Endodermal cell (in vitro differentiated cells): ENCODE results near the gene NCBP2L. TPM values are rescaled to one million over a fixed set of nuclear protein-coding genes. Genes with fewer than 3 reads are reported as not detected.

Experiments used
- DNase-seq: peaks from one replicate; pipeline ENCODE4 v3.0.0-alpha.2; 2017
- H3K27ac ChIP-seq: 2 replicates; pipeline ENCODE4 v1.5.1; 2013; ENCODE audit warnings: mild to moderate bottlenecking, low read depth, low read length, moderate library complexity
- H3K27me3 ChIP-seq: 2 replicates; pipeline ENCODE4 v1.6.1; 2013; ENCODE audit warnings: mild to moderate bottlenecking, low read length, moderate library complexity; ENCODE audit not compliant: insufficient read depth, control insufficient read depth, poor library complexity, severe bottlenecking
- H3K36me3 ChIP-seq: 2 replicates; pipeline ENCODE4 v1.7.0; 2013; ENCODE audit warnings: mild to moderate bottlenecking, low read length, moderate library complexity; ENCODE audit not compliant: control insufficient read depth, insufficient read depth
- H3K4me1 ChIP-seq: one replicate; pipeline ENCODE4 v1.7.0; 2013; ENCODE audit warnings: low read length; ENCODE audit not compliant: control insufficient read depth, insufficient read depth
- H3K4me3 ChIP-seq: 2 replicates; pipeline ENCODE4 v1.5.1; 2013; ENCODE audit warnings: mild to moderate bottlenecking, low read length, moderate library complexity
- H3K9ac ChIP-seq: 2 replicates; pipeline ENCODE4 v1.6.1; 2013; ENCODE audit warnings: mild to moderate bottlenecking, low read length, moderate library complexity; ENCODE audit not compliant: poor library complexity, severe bottlenecking; ENCODE audit errors: extremely low read depth
- H3K9me3 ChIP-seq: 2 replicates; pipeline ENCODE4 v1.6.1; 2013; ENCODE audit warnings: mild to moderate bottlenecking, low read length, moderate library complexity; ENCODE audit not compliant: control insufficient read depth
- H3K27ac Mint-ChIP-seq: 2 replicates; pipeline ENCODE4 v1.8.0; 2020; ENCODE audit warnings: mixed read lengths
- H3K27me3 Mint-ChIP-seq: 2 replicates; pipeline ENCODE4 v1.8.0; 2021; ENCODE audit warnings: mild to moderate bottlenecking, mixed read lengths; ENCODE audit not compliant: insufficient read depth
- H3K36me3 Mint-ChIP-seq: 2 replicates; pipeline ENCODE4 v1.8.0; 2020; ENCODE audit warnings: low read depth, mixed read lengths
- H3K4me1 Mint-ChIP-seq: 2 replicates; pipeline ENCODE4 v1.8.0; 2020; ENCODE audit warnings: mixed read lengths
- H3K4me3 Mint-ChIP-seq: 2 replicates; pipeline ENCODE4 v1.8.0; 2020; ENCODE audit warnings: mild to moderate bottlenecking, moderate library complexity, mixed read lengths
- H3K9me3 Mint-ChIP-seq: 2 replicates; pipeline ENCODE4 v1.8.0; 2020; ENCODE audit warnings: mild to moderate bottlenecking, mixed read lengths
- CTCF ChIP-seq: fragments of 200-600 bp; sonication (generic); conservative IDR thresholded peaks from 2 replicates; pipeline ENCODE4 v1.5.0; 2021; ENCODE audit warnings: antibody characterized with exemption, mild to moderate bottlenecking
- WGBS, 2 experiments: methylation state at CpG; one replicate each; pipeline versions ENCODE4 v1.1.5 to v1.1.7; 2013; ENCODE audit warnings: missing lambda C conversion rate in 2 of 2, mixed read lengths in 1 of 2; ENCODE audit not compliant: insufficient coverage in 1 of 2, insufficient read length in 1 of 2; 5-methylcytosine and 5-hydroxymethylcytosine counted together
- total RNA-seq, 2 donors: library from RNA; stranded (reverse); fragmentation: NEBNext Ultra II Directional in 1 of 2; extraction: Animal tissue kit (Norgen Biotek cat#: 25700) in 1 of 2; gene quantifications; 2 replicates in 1 of 2; 3 replicates in 1 of 2; pipeline ENCODE4 v1.2.1, GENCODE V29; 2021

Gene NCBP2L
- total RNA-seq, 2 donors from 2014 or later: not detected

GRCh38 chrX:107764845-107765608, 12.5 kb upstream of the NCBP2L start:
- Mint-ChIP-seq H3K27ac (no peak overlapping the region), H3K4me1 (peaks cover 7% of the 10 kb centered on the region)

GRCh38 chrX:107766470-107767150, 10.9 kb upstream of the NCBP2L start:
- no peaks in the 10 kb centered on the region for H3K36me3 Mint-ChIP-seq
- H3K9me3 ChIP-seq: no peaks in the 10 kb centered on the region
- H3K4me1 ChIP-seq: no peaks in the 10 kb centered on the region
- H3K27ac ChIP-seq: no peak overlapping the region
- WGBS, 2 experiments: 60 to 70% methylated on average over 1 to 4 of the region's 8 CpGs
- no peak overlapping the region for H3K4me3 Mint-ChIP-seq
- no peak overlapping the region for H3K4me3 ChIP-seq
- H3K4me1 Mint-ChIP-seq: peaks cover 7% of the 10 kb centered on the region
- H3K27me3 Mint-ChIP-seq: peaks cover 71% of the 10 kb centered on the region
- H3K27ac Mint-ChIP-seq: no peak overlapping the region
- H3K27me3 ChIP-seq: peaks cover 46% of the 10 kb centered on the region
- peaks cover 2% of the 10 kb centered on the region for H3K9me3 Mint-ChIP-seq
- no peak for TF ChIP-seq CTCF
- H3K36me3 ChIP-seq: no peaks in the 10 kb centered on the region
- H3K9ac ChIP-seq: no peak overlapping the region
- peak; percentile 72 for DNase-seq

More at GRCh38 chrX:107764845-107765608, 12.5 kb upstream of the NCBP2L start:
- peaks cover 50% of the 10 kb centered on the region for H3K27me3 ChIP-seq
- Mint-ChIP-seq H3K9me3 (peaks cover 2% of the 10 kb centered on the region), H3K36me3 (no peaks in the 10 kb centered on the region), H3K4me3 (no peak overlapping the region), H3K27me3 (peaks cover 75% of the 10 kb centered on the region)
- WGBS, 2 experiments: 91 to 92% methylated on average over 2 to 11 of the region's 11 CpGs
- no peak for TF ChIP-seq CTCF
- H3K27ac ChIP-seq: no peak overlapping the region
- peak; percentile 38 for DNase-seq
- no peak overlapping the region for H3K4me3 ChIP-seq
- H3K9ac ChIP-seq: no peak overlapping the region
- no peaks in the 10 kb centered on the region for H3K9me3 ChIP-seq
- H3K36me3 ChIP-seq: no peaks in the 10 kb centered on the region
- no peaks in the 10 kb centered on the region for H3K4me1 ChIP-seq

GRCh38 chrX:107768051-107768450, 9.5 kb upstream of the NCBP2L start:
- H3K4me1 ChIP-seq: no peaks in the 10 kb centered on the region
- H3K36me3 ChIP-seq: no peaks in the 10 kb centered on the region
- H3K4me3 ChIP-seq: no peak overlapping the region
- Mint-ChIP-seq H3K4me3 (no peak overlapping the region), H3K27ac (no peak overlapping the region), H3K4me1 (peaks cover 8% of the 10 kb centered on the region), H3K9me3 (peaks cover 2% of the 10 kb centered on the region), H3K36me3 (no peaks in the 10 kb centered on the region), H3K27me3 (peaks cover 76% of the 10 kb centered on the region)
- no peak overlapping the region for H3K9ac ChIP-seq
- WGBS, 2 experiments: 83% methylated on average over 2 of the region's 3 CpGs; no CpG with 5 or more reads in 1 of the 2 experiments
- DNase-seq: no peak
- no peaks in the 10 kb centered on the region for H3K9me3 ChIP-seq
- H3K27ac ChIP-seq: no peak overlapping the region
- peaks cover 57% of the 10 kb centered on the region for H3K27me3 ChIP-seq
- no peak for TF ChIP-seq CTCF
